GM21360 (cell line): Measurements from ENCODE around the gene TMEM132D.

Source experiments
- ATAC-seq: cut with Tn5 transposase; IDR thresholded peaks from one replicate; pipeline ENCODE4 v1.9.1; 2021; ENCODE audit warnings: mild to moderate bottlenecking, moderate library complexity; ENCODE audit not compliant: unreplicated experiment

The TMEM132D gene

GRCh38 chr12:129827102-129827865 is 76.5 kb downstream of the TMEM132D start:
- ATAC-seq, result no peak

- no peak for ATAC-seq
Observed at GRCh38 chr12:129826273-129826672, 77.6 kb downstream of the TMEM132D start.

- ATAC-seq, result no peak
Observed at GRCh38 chr12:129825316-129825715, 78.5 kb downstream of the TMEM132D start.

- no peak for ATAC-seq
Observed at GRCh38 chr12:129821964-129822363, 81.9 kb downstream of the TMEM132D start.

- no peak for ATAC-seq
Observed at GRCh38 chr12:129819391-129819790, 84.4 kb downstream of the TMEM132D start.

GRCh38 chr12:129815846-129816245 is 88.0 kb downstream of the TMEM132D start:
- no peak for ATAC-seq

- ATAC-seq, result no peak
Observed at GRCh38 chr12:129811963-129812362, 91.9 kb downstream of the TMEM132D start.

- no peak for ATAC-seq
Observed at GRCh38 chr12:129807136-129807535, 96.7 kb downstream of the TMEM132D start.

- no peak for ATAC-seq
Observed at GRCh38 chr12:129791396-129791795, 112.4 kb downstream of the TMEM132D start.

- no peak for ATAC-seq
Observed at GRCh38 chr12:129790930-129791329, 112.9 kb downstream of the TMEM132D start.

GRCh38 chr12:129790331-129790730 is 113.5 kb downstream of the TMEM132D start:
- ATAC-seq, result no peak

GRCh38 chr12:129789921-129790320 is 113.9 kb downstream of the TMEM132D start:
- ATAC-seq, result no peak

- ATAC-seq, result no peak
Observed at GRCh38 chr12:129788506-129789084, 115.2 kb downstream of the TMEM132D start.

GRCh38 chr12:129779989-129780388 is 123.8 kb downstream of the TMEM132D start:
- no peak for ATAC-seq

GRCh38 chr12:129779033-129779432 is 124.8 kb downstream of the TMEM132D start:
- no peak for ATAC-seq

- ATAC-seq, result no peak
Observed at GRCh38 chr12:129776977-129777667, 126.7 kb downstream of the TMEM132D start.

GRCh38 chr12:129772501-129773493 is 131.0 kb downstream of the TMEM132D start:
- ATAC-seq, result no peak

GRCh38 chr12:129771238-129771637 is 132.6 kb downstream of the TMEM132D start:
- ATAC-seq, result no peak

GRCh38 chr12:129765719-129766118 is 138.1 kb downstream of the TMEM132D start:
- no peak for ATAC-seq

- no peak for ATAC-seq
Observed at GRCh38 chr12:129762436-129762835, 141.4 kb downstream of the TMEM132D start.

GRCh38 chr12:129753586-129753985 is 150.2 kb downstream of the TMEM132D start:
- no peak for ATAC-seq
